Type B pancreatic cell (in vitro differentiated cells): Measurements from ENCODE around the gene ARL13B. TPM values are rescaled to one million over a fixed set of nuclear protein-coding genes. Genes with fewer than 3 reads are reported as not detected.

Experiments used
- DNase-seq: peaks from one replicate; pipeline ENCODE4 v3.0.0; 2021; ENCODE audit warnings: mixed read lengths; ENCODE audit not compliant: unreplicated experiment; ENCODE audit errors: extremely low spot score
- H3K27ac Mint-ChIP-seq: 2 replicates; pipeline ENCODE4 v1.8.0; 2021; ENCODE audit warnings: mild to moderate bottlenecking, mixed read lengths
- H3K27me3 Mint-ChIP-seq: 2 replicates; pipeline ENCODE4 v1.8.0; 2021; ENCODE audit warnings: mixed read lengths
- H3K36me3 Mint-ChIP-seq: 2 replicates; pipeline ENCODE4 v1.8.0; 2021; ENCODE audit warnings: mixed read lengths
- H3K4me1 Mint-ChIP-seq: one replicate; pipeline ENCODE4 v1.8.0; 2021; ENCODE audit warnings: mixed read lengths; ENCODE audit not compliant: unreplicated experiment
- H3K4me3 Mint-ChIP-seq: 2 replicates; pipeline ENCODE4 v1.8.0; 2021; ENCODE audit warnings: mild to moderate bottlenecking, mixed read lengths
- H3K9me3 Mint-ChIP-seq: 2 replicates; pipeline ENCODE4 v1.8.0; 2021; ENCODE audit warnings: mixed read lengths
- CTCF ChIP-seq: fragments of 200-600 bp; sonication (generic); conservative IDR thresholded peaks from 2 replicates; pipeline ENCODE4 v1.5.0; 2021; ENCODE audit warnings: antibody characterized with exemption, mild to moderate bottlenecking
- total RNA-seq: library from RNA; stranded (reverse); gene quantifications from 2 replicates; pipeline ENCODE4 v1.2.1, GENCODE V29; 2021; ENCODE audit warnings: low replicate concordance

Gene ARL13B
- total RNA-seq, 1 donor from 2014 or later: 12.8 TPM

- Mint-ChIP-seq H3K4me3 (peak within 1 kb of the TSS; percentile 90), H3K9me3 (no peaks in the 10 kb centered on the region), H3K36me3 (no peaks in the 10 kb centered on the region), H3K27ac (peak within 1 kb of the TSS; percentile 83), H3K4me1 (peaks cover 13% of the 10 kb centered on the region), H3K27me3 (peaks cover 14% of the 10 kb centered on the region)
- peak; percentile 74 for DNase-seq
- no peak for TF ChIP-seq CTCF
Measured at GRCh38 chr3:93973131-93974126, 6.5 kb upstream of the ARL13B start, which contains the start of gene PROS1. TSS of gene PROS1 (minus strand) at chr3:93973896. CDS start at chr3:93973749, 147 bp downstream.

- Mint-ChIP-seq H3K9me3 (no peaks in the 10 kb centered on the region), H3K36me3 (no peaks in the 10 kb centered on the region), H3K27me3 (no peaks in the 10 kb centered on the region), H3K4me3 (peak overlapping the region; percentile 85), H3K4me1 (peaks cover 14% of the 10 kb centered on the region), H3K27ac (peak overlapping the region; percentile 39)
- TF ChIP-seq CTCF: no peak
- DNase-seq: no peak
Measured at GRCh38 chr3:93981649-93982048, 1.7 kb downstream of the ARL13B start.

GRCh38 chr3:93983408-93983807 is 3.5 kb downstream of the ARL13B start:
- H3K4me1 Mint-ChIP-seq: peaks cover 21% of the 10 kb centered on the region
- no peaks in the 10 kb centered on the region for H3K9me3 Mint-ChIP-seq
- no peaks in the 10 kb centered on the region for H3K27me3 Mint-ChIP-seq
- H3K27ac Mint-ChIP-seq: no peak overlapping the region
- H3K36me3 Mint-ChIP-seq: no peaks in the 10 kb centered on the region
- no peak for TF ChIP-seq CTCF
- DNase-seq: no peak
- no peak overlapping the region for H3K4me3 Mint-ChIP-seq

GRCh38 chr3:93984618-93985017 is 4.7 kb downstream of the ARL13B start:
- Mint-ChIP-seq H3K4me3 (no peak overlapping the region), H3K9me3 (no peaks in the 10 kb centered on the region), H3K4me1 (peaks cover 23% of the 10 kb centered on the region), H3K27ac (no peak overlapping the region), H3K27me3 (no peaks in the 10 kb centered on the region), H3K36me3 (no peaks in the 10 kb centered on the region)
- TF ChIP-seq CTCF: no peak
- no peak for DNase-seq

GRCh38 chr3:93988283-93988682 is 8.3 kb downstream of the ARL13B start:
- Mint-ChIP-seq H3K4me1 (peaks cover 16% of the 10 kb centered on the region), H3K36me3 (no peaks in the 10 kb centered on the region), H3K4me3 (no peak overlapping the region), H3K27me3 (no peaks in the 10 kb centered on the region), H3K27ac (no peak overlapping the region), H3K9me3 (no peaks in the 10 kb centered on the region)
- TF ChIP-seq CTCF: no peak
- DNase-seq: no peak
